Measurements from ENCODE around the gene MUC4.
"Not testable (repeated sequence)": the region's sequence is repeated elsewhere in the genome, so short reads cannot be mapped to it uniquely, and the experiment has no call there.

MUC4 gene

GRCh38 chr3:195771646-195772300, 40.0 kb downstream of the MUC4 start:
- H3K4me3 ChIP-seq (ENCODE audit: low read depth, low read length), result no peak overlapping the region
- TF ChIP-seq CTCF (IDR thresholded peaks at IDR 0.05; ENCODE audit: low read depth, low read length, missing control alignments), result no peak
- H3K27me3 ChIP-seq (replicated peaks), result no peaks in the 10 kb centered on the region
- in situ Hi-C loops (cut with HindIII; ENCODE audit: low pct_ligation_motif_present, low sequenced_read_pairs), result no loop called here
- no peaks in the 10 kb centered on the region for H3K36me3 ChIP-seq (replicated peaks)
- H3K27ac ChIP-seq, result no peak overlapping the region
- no peak for DNase-seq

GRCh38 chr3:195770841-195771645, 40.7 kb downstream of the MUC4 start:
- DNase-seq; H3K27me3 ChIP-seq (replicated peaks); H3K36me3 ChIP-seq (replicated peaks); H3K4me3 ChIP-seq (ENCODE audit: low read depth, low read length); H3K27ac ChIP-seq; in situ Hi-C loops (cut with HindIII; ENCODE audit: low pct_ligation_motif_present, low sequenced_read_pairs): not testable (repeated sequence)

- DNase-seq, result no peak
- in situ Hi-C loops (cut with HindIII; ENCODE audit: low pct_ligation_motif_present, low sequenced_read_pairs), result no loop called here
- no peak for TF ChIP-seq CTCF (IDR thresholded peaks at IDR 0.05; ENCODE audit: low read depth, low read length, missing control alignments)
- Histone ChIP-seq H3K27ac (no peak overlapping the region), H3K4me3 (ENCODE audit: low read depth, low read length) (no peak overlapping the region), H3K27me3 (replicated peaks) (no peaks in the 10 kb centered on the region), H3K36me3 (replicated peaks) (no peaks in the 10 kb centered on the region)
Measured at GRCh38 chr3:195770081-195770840, 41.5 kb downstream of the MUC4 start.

DNA sequence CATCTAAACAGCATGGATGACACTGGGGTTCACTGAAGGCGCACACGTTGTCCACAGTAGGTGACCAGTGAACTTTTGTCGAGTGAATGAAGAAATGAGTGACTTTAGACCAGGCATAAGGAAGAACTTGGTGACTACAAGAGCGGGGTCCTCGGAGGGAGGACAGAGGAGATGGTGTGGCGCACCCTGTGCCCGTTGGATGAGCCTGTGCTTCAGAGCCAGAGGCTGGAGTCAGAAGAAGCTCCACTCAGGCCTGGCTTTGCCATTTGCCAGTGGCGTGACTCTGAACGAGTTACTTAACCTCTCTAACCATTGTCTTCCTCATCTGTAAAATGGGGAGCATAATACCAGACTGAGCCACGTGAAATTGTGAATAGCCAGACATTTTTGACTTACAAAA, 42.2 kb downstream of the MUC4 start:
- in situ Hi-C loops (cut with HindIII; ENCODE audit: low pct_ligation_motif_present, low sequenced_read_pairs), result no loop called here

DNA sequence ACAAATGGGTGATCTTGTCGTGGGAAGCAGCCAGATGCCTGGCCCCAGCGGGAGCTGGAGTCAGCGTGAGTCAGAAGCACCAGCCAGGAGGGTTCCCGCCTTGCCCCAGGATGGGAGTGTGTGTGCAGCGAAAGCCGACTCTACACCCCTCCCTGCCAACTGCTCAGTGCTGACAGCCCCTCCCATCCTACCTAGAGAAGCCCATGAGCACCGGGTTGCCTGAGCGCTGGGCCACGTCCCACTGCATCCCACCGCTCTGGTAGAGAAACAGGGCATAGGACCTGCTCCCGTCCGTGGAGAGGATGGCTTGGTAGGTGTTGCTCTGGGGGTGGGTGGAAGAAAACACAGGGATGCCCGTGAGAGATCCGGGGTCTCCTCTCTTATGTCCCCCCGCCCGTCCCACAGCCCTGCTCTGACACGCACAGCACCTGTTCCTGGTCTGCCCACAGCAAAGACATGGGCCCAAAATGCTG, 42.9 kb downstream of the MUC4 start:
- DNase-seq, result no peak
- H3K27me3 ChIP-seq (replicated peaks), result no peaks in the 10 kb centered on the region
- no peaks in the 10 kb centered on the region for H3K36me3 ChIP-seq (replicated peaks)
- in situ Hi-C loops (cut with HindIII; ENCODE audit: low pct_ligation_motif_present, low sequenced_read_pairs), result no loop called here
- TF ChIP-seq CTCF (IDR thresholded peaks at IDR 0.05; ENCODE audit: low read depth, low read length, missing control alignments), result no peak
- no peak overlapping the region for H3K27ac ChIP-seq
- no peak overlapping the region for H3K4me3 ChIP-seq (ENCODE audit: low read depth, low read length)

More for the DNA sequence above, 42.2 kb downstream of the MUC4 start:
- Histone ChIP-seq H3K4me3 (ENCODE audit: low read depth, low read length) (no peak overlapping the region), H3K27me3 (replicated peaks) (no peaks in the 10 kb centered on the region), H3K27ac (no peak overlapping the region), H3K36me3 (replicated peaks) (no peaks in the 10 kb centered on the region)
- no peak for DNase-seq
- TF ChIP-seq CTCF (IDR thresholded peaks at IDR 0.05; ENCODE audit: low read depth, low read length, missing control alignments), result no peak

GRCh38 chr3:195768414-195768813, 43.3 kb downstream of the MUC4 start:
- no peak for DNase-seq
- in situ Hi-C loops (cut with HindIII; ENCODE audit: low pct_ligation_motif_present, low sequenced_read_pairs), result no loop called here
- no peak overlapping the region for H3K27ac ChIP-seq

More at GRCh38 chr3:195768414-195768813, 43.3 kb downstream of the MUC4 start:
- Histone ChIP-seq H3K36me3 (replicated peaks) (no peaks in the 10 kb centered on the region), H3K4me3 (ENCODE audit: low read depth, low read length) (no peak overlapping the region), H3K27me3 (replicated peaks) (no peaks in the 10 kb centered on the region)
- TF ChIP-seq CTCF (IDR thresholded peaks at IDR 0.05; ENCODE audit: low read depth, low read length, missing control alignments), result no peak
